ENCODE measurements around the gene C1orf21.

The C1orf21 gene

DNA sequence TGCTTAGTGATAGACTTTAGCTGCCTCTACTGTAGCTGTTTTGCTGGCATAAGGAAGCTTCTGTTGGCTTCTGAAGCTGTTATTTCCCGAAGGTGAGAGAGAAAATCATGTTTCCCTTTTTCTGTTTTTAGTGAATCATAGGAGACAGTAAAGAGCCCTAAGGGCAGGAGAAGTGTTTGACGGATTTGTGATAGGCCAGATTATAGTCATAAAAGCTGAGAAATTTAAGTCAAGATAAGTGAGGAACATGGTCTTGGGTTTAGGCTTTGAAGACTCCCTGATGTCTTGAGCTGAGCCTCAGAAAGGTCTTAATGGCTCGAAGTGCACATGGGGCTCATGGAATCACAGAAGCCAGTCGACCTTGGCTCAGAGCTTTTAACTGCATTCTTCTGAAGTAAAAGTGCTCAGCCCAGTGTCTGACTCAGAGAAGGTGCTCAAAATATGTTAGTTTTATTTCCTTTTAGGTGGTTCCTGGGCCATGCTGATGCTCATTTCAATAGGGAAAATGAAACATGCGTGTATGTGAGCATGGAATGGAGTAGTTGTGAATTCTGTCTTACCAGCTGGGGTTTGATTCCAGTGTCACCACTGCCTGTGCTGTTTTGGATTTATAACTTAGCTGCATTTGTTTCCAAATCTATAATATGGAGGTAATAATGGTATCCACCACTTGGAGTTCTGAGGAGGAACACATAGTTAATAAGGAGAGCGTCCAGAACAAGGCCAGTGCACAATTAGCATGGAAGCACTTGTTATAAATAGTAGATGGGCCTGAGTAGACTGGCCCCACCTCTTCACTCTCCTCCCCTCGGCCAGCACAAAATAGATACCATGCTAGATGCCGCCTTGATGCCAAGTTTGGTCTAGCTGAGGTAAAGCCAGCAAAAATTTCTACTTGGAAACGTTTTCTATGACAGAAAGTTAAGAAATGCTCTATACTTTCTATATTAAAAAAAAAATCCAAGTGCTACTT, 99.2 kb downstream of the C1orf21 start:
- no peak for DNase-seq (ENCODE audit: low read depth in 2 of 2)

DNA sequence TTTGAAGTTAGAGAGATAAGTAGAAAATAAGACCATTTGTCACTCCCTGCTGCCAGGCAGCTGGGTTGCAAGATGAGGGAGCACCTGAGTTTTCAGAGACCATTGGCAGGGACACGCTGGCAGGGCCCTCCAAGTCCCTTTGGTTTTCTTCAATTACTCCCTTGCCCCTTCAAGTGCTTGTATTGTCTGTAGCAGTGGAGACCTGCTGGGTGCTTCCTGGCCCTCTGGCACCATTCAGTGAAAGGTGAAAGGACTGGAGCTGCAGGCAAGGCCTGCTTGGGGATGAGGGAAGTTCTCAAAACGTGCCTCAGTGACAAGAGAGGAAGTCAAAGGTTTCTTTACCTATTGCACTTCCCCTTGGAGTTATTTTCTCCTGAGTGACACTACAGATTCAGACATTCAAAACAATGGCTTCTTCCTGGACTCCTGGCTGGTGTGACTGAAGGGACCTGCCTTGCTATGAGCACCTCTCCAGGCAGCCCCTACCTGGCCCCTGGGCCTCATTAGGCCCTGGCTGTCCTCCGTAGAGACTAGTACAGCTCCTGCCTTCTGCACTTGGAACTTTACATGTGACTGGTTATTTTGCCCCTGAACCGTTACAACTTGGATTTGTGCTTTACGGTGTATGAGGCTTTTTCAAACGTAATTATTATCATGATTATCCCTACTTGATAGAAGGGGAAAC, 100.1 kb downstream of the C1orf21 start:
- no peak for DNase-seq (ENCODE audit: low read depth in 2 of 2)

DNA sequence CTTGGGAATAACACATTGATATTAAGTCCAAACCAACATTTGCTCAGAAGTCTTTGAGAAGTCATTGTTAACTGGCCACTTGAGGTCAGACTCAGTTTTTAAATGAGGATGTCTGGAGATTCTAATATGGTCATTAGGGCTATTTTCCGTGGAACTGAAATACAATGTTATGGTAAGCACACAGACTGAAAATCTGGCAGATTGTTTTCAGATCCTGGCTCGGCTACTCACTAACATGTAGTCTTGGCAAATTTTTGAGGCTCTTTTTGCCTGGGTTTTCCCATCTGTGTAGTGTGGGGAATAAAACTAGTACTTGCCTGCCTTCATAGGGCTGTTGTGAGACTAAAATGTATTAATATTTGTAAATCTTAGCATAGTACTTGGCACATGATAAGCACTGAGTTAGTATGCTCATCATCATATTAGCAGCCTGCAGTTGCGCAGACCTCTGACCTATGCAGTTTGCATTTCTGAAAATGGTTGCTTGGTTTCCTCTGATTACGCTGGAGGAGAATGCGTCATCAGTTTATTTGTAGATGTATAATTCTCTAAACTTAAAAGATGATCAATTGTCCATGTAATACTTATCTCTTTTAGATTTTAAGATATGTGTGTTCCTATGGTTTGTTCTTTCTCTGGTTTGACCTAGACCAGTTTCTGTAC, 100.8 kb downstream of the C1orf21 start:
- DNase-seq (ENCODE audit: low read depth in 2 of 2), result no peak

DNA sequence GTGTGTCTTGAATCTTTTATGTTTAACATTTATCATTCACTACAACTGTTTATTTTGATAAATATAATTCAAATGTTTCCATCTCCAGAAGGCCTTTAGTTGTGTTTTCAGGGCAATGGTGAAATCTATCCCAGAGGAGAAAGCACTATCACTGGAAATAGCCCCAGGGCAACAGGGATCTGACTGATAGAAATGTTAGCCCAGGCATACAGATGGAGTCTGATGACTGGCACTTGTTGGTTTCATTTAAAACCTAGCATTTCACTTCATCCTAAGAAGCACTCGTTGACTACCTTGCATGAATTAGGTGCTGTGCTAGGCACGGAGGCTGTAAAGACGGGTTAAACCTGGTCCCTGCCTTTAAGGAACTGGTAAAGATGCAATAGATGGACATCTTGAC, 103.1 kb downstream of the C1orf21 start:
- no peak for DNase-seq (ENCODE audit: low read depth in 2 of 2)

DNA sequence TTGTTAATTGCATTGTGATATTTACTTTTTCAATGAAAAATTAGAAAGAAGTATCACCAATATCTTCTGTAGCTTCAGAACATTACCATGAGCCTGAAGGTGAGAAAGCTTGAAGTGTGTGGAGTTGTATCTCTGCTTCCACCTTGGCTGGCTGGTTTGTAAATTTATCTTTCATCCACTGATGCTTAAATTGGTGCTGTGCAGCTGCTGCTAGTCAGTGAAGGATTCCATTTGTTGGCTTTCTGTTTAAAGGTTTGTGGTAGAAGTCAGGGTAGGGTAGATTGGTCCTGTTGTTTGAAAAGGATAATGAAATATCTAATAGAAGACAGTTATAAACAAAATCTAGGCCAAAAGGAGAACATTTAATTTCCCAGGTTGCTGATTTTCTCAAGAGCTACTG, 105.7 kb downstream of the C1orf21 start:
- no peak for DNase-seq (ENCODE audit: low read depth in 2 of 2)

DNA sequence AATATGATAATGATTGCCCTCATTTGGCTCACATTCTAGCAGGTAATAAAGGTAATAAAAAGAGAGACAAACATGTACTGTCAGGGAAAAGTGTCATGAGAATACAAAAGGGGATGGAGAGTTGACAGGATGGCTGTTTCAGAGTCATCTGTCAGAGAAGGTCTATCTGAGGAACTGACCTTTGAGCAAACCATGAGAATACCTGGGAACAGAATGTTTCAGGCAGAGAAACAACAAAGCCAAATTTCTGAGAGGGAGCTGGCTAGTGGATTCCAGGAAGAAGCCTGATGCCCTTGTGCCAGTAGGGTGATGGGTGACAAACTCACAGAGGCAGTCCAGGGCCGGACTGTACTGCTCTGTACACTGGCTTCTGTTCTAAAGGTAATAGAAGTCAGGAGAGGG, 107.2 kb downstream of the C1orf21 start:
- no peak for DNase-seq (ENCODE audit: low read depth in 2 of 2)

DNA sequence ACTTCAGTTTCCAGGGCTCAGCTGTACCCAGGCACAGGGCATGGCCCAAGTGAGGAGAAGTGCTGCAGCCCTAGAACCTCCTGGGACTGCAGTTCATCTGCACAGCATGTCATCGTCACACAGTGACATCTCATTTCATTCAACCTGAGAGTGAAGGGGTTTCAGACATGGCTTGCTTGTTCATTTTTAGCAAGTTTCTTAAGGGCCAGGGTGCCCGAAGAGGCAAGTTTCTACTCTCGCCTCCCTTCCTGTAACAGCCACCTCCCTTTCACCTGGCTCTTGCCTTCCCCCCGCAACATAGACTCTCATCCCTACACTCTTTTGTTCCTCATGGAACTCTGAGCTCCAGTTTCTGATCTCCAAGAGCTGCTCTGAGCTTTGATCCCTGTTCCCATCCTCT, 108.1 kb downstream of the C1orf21 start:
- DNase-seq (ENCODE audit: low read depth in 2 of 2), result no peak

DNA sequence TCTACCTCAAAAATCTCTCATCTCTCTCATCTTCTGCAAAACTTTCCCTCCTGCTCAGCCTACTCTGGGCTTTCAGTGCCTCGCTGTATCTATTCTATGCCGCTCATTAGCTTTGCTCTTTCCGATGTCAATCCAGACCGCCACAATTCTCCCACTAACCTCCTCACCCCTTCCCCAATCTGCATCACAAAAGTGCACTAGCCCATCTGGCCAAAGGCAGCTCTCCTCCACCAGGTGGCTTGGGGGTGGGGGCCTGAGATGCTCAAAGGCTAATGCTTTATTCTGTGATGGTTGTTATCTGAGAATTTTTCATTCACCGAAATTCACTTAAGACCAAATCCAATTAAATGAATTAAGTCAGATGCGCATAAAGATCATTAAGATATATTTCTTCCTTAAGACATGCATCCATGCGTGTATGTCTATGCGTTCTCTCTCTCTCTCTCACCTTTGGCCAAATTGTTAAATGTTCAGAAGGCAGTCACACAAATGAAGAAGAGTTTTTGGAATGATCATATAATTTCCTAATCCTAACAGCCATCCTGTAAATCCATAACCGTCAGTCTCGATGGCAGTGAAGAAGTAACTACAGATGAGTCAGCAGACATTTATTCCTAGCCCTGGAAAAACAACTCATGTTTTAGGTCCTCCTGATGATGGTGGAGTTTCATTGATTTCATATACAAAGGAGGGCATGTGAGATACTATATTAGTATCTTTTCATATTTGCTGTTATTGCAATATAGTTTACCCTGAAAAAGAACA, 111.3 kb downstream of the C1orf21 start:
- DNase-seq (ENCODE audit: low read depth in 2 of 2), result no peak

DNA sequence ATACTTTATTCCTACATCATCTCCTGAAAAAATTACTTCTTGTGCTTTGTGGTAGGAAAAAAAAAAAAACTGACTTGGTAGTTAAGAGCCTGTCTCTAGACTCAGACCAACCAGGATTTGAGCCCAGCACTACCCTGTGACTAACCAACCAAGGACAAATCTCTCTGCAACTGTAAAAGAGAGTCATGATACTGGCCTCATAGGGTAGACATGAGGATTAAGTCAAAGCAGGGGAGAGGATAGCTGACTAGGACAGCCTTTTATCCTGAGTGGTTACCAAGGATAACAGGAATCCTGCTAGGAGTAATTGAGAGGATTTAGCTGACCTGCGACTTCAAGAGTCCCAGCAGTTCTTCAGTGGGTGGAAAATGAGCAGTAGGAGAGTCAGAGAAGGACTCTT, 112.8 kb downstream of the C1orf21 start:
- no peak for DNase-seq (ENCODE audit: low read depth in 2 of 2)

DNA sequence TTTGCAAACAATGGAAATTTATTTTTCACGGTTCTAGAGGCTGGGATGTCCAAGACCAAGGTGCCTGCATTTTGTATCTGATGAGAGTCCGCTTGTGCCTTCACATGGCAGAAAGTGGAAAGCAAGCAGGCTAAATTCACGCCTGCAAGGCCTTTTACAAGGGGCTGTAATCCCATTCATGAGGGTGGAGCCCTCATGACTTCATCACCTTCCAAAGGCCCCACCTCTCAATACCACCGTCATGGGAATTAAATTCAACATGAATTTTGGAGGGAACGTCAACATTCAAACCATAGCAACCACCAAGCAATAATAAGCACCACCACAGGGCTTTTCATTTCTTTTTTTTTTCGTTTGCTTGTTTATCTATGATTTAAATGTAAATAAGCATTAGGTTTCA, 115.3 kb downstream of the C1orf21 start:
- no peak for DNase-seq (ENCODE audit: low read depth in 2 of 2)

DNA sequence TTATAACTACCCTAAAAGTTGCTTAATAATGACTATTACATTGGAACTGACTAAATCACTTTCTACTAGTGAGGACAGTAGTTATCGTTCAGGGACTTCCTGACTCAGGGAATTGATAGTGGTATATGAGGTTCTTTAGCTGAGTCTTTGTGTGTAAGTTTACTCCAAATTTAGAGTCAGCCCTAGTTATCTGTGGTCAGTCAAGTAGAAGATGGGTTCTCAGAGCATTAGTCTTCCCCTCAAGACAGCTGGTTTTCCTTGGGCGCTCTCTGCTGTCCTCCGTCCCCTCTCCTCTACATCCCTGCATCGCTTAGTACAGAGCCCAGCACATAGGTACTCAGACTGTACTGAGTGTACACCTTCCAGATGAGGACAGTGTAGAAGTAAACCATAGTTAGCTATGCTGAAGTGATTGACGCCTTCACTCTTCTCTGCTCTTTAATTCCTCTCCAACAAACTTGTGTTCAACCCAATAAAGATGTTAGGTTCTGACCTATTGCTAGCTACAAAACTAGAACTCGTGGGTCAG, 116.5 kb downstream of the C1orf21 start:
- DNase-seq (ENCODE audit: low read depth in 2 of 2), result no peak

DNA sequence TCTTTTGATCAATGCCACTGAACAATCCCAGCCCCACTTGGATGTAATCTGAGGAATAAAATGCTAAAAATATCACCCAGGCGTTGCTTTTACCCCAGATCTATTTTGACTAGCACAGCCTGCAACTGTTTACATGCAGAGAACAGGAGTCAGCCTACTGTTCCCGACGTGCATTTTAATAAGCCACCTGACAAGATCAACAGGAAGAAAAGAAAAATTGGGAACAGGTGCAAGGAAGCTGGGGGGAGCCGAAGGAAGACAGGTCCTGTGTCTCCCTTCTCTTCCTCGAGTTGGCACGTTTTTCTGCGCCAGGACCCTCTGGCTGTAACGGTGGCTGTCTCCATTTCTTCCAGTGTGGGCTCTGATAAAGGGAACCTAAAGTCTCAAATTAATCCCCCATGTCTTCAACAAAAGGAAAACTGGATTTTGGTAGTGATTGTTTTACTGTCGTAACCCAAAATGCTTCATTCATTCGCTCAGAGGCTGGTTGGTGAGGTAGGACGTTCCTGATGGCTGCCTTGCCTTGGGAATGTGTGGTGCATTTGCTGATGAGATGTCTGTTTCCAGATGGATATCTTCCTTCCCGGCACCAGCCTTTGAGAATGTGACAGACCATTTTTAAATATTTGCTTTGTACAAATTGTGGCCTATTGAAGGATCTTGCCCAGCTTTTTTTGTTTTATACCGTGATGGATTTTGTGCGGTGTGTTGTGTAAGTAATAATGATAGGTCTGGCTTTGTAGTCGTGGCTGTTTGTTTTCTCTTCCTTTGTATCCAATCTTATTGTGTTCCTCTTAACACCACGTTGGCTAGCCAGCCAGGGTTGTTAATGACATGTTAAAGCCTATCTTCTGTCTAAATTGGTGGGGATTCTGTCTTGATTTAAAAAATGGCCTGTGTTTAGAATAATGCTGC, 117.5 kb downstream of the C1orf21 start:
- DNase-seq (ENCODE audit: low read depth in 2 of 2), result no peak

DNA sequence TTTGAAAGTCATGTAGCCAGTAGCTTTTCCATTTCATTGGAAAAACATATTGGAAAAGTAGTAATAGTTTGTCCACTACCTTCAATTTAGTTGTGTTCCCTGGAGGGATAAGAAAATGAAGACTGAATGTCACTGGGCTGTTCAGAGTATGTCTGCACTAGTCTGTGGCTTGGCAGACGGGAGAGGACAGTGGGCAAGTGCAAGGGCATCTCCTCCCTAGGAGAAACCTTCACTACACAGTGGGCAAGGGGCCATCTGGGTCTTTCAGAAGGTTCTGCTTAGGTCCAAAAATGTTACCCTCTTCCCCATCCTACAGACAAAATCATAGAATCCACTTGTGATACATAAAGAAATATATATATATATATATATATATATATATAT, 118.1 kb downstream of the C1orf21 start:
- no peak for DNase-seq (ENCODE audit: low read depth in 2 of 2)

DNA sequence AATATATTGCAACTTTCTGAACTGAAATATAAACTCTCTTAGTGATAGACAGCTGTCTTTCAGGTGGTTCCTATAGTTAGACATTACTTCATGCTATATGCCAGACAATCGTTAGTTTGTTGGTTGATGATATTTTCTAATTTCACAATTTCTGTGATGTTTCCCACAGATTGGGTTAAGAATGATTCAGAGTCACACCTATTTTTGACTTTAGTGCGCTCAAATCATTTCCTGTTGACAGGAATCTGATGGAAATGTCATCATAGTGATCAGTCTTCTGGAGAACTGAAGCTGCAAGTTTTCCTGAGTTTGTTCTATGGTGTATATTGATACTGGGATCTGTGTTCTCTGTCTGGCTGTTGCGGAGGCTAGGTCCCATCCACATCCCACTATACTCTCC, 119.7 kb downstream of the C1orf21 start:
- no peak for DNase-seq (ENCODE audit: low read depth in 2 of 2)

DNA sequence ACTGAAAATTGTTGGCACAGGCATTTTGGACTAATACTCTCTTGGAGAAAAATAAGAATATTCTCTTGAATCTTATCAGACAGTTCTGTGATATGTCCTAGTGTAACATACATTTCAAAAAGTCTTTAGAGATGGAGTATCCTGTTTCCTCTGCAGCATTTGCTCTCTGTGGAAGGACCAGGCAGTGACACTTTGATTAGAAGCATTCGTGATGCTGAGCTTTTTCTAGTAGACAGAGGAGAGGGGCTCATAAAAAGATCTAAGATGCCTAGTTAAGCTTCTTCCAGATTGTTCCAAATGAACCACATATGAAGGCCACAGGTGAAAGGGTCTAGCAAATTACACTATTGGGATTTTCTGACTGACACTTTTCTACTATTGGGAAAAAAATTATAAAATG, 120.3 kb downstream of the C1orf21 start:
- DNase-seq (ENCODE audit: low read depth in 2 of 2), result no peak

DNA sequence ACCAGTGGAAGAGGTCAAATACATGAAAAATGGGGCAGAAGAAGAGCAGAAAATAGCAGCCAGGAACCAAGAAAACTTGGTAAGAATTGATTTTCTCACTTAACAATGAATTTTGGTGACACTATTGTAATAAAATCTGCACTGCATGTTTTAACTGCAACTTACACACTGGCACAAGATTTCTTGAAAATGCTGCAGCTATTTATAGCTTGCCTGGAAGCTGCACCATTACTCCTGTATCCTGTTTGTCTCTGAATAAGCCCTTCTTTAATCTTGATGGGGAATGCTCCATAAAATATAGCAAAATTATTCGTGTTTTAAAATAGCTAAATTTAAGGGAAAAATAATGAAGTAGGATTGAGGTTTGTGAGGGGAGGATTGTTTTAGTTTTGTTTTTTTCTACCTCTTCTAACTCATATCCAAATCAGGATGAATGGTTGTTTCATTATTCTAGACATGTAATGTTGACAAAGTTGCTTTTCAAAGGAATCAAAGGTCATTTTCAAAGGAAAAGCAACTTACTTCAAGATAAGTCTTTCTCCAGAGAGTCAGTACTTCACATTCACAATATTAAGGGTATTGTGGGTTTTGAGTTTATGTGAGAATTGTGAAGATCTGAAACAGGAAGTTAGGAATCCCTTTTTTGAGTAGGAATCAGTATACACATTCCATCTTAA, 120.9 kb downstream of the C1orf21 start:
- DNase-seq (ENCODE audit: low read depth in 2 of 2), result no peak

DNA sequence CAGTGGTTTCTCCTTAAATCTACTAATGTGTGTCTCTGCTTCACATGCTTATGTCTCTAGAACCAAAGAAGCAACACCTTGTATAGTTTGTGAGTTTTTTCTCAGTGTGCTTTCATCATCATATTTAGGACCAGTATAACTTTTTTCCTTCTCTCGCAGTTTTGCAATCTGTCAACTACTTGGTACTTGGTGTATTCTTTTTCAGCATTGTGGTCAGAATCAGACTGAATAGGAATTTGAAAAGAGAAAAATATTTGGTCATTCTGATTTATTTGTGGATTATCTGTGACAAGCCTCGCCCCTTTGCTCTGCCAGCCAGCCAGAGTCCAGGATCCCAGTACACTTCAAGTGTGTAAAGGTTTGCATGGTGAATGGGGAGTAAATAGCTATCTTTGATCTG, 122.3 kb downstream of the C1orf21 start:
- no peak for DNase-seq (ENCODE audit: low read depth in 2 of 2)

DNA sequence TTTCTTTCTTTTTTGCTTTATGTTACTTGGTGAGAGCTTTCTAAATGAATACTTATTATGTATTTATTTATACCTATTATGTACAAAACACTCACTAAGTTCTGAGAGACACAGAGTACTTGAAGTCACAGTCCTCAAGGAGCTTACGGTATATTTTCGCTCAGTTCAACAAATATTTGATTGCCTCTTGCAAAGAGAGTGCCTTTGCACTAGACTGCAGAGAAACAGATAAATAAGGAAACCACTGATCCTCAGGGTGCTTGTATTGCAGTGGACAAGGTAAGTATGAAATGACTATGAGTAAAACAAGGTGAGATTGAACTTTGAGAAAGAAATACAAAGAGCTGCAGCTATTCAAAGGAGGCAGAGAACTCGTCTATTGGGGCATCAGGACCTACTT, 123.3 kb downstream of the C1orf21 start:
- DNase-seq (ENCODE audit: low read depth in 2 of 2), result no peak

DNA sequence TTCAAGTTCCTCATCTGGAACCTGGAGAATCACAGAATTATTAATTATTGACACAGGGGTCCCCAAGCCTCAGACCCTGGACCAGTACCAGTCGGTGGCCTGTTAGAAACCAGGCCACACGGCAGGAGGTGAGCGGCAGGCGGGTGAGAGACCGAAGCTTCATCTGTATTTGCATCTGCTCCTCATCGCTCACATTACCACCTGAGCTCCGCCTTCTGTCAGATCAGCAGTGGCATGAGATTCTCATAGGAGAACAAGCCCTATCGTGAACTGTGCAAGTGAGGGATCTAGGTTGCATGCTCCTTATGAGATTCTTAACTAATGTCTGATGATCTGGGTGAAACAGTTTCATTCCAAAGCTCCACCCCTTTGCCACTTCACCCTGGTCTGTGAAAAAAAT, 125.9 kb downstream of the C1orf21 start:
- DNase-seq (ENCODE audit: low read depth in 2 of 2), result no peak

DNA sequence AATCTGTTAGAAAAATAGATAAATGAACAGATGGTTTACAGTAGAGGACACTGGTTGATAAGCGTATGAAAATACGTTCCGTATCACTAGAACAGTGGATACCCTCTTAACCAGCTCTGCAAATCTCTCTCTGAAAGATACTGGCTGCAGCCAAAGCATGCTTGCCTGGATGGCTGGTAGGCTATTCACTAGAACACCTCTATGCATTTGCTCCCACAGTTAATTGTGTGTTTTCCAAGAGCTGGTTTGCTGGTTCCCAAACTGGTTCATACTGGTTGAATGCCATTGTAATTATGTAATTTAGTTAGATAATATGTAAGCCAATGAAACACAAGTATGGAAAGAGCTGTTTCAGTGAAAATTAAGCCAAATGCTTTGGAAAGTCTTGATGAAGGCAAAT, 126.6 kb downstream of the C1orf21 start:
- no peak for DNase-seq (ENCODE audit: low read depth in 2 of 2)

Data from activated CD4-positive, alpha-beta T cell treated with anti-CD3 and anti-CD28 coated beads for 24 hours (primary cell).